Measurements from ENCODE around the gene HDAC4. TPM values are rescaled to one million over a fixed set of nuclear protein-coding genes. Genes with fewer than 3 reads are reported as not detected.

Gene HDAC4
- total and polyA plus RNA-seq, 2 donors from 2014 or later = 2.2 to 56.8 TPM

DNA sequence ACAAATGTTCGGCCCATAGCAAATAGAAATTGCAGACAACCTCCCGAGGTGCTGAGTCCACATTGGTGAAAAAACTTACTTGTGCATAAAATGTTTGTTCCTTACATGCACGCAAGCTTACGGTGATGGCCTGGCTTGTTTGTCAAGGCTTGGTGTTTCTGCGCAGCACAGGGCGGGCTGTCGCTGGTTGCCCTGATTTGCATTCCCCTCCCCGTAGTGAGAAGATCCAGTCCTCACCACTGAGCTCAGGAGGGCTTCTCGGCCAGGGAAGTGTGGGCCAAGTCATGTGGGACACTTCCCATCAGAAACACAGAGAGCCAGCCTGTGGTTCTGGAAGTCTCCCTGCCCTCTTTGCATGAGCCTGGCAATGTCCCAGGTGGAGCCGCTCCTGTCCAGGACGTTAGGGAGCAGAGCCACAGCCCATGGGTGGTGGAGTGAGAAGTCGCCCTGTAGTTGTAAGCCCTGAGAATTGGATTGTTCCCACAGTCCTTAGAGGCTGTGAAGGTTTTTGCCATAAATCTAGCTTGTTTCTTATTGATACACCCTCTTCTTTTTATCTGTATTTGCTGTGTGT lies 400.2 kb downstream of the HDAC4 start:
- peaks cover 0 to 4% (median 0%) of the 10 kb centered on the region in 3 donors for H3K4me1 ChIP-seq (ENCODE audit: control insufficient read depth in 2 of 3, insufficient read depth in 2 of 3, low read depth in 1 of 3, low read length in 3 of 3)
- H3K4me3 ChIP-seq (ENCODE audit: low read length in 3 of 3) = no peak overlapping the region
- FAIRE-seq (no peak), DNase-seq (no peak)
- intact Hi-C loops (cut with DNase I) = no loop called here
- TF ChIP-seq, protein P1, sequence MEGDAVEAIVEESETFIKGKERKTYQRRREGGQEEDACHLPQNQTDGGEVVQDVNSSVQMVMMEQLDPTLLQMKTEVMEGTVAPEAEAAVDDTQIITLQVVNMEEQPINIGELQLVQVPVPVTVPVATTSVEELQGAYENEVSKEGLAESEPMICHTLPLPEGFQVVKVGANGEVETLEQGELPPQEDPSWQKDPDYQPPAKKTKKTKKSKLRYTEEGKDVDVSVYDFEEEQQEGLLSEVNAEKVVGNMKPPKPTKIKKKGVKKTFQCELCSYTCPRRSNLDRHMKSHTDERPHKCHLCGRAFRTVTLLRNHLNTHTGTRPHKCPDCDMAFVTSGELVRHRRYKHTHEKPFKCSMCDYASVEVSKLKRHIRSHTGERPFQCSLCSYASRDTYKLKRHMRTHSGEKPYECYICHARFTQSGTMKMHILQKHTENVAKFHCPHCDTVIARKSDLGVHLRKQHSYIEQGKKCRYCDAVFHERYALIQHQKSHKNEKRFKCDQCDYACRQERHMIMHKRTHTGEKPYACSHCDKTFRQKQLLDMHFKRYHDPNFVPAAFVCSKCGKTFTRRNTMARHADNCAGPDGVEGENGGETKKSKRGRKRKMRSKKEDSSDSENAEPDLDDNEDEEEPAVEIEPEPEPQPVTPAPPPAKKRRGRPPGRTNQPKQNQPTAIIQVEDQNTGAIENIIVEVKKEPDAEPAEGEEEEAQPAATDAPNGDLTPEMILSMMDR (IDR thresholded peaks at IDR 0.05; ENCODE audit: borderline replicate concordance, extremely low read depth, insufficient read depth) = no peak
- no peak overlapping the region for H3K9ac ChIP-seq (ENCODE audit: low read length in 3 of 3)
- no peaks in the 10 kb centered on the region for H3K36me3 ChIP-seq (ENCODE audit: control insufficient read depth in 2 of 3, insufficient read depth in 3 of 3, low read length in 3 of 3)
- H3K27me3 ChIP-seq (ENCODE audit: control insufficient read depth, insufficient read depth, low read length) = no peaks in the 10 kb centered on the region
- no peak overlapping the region for H3K27ac ChIP-seq (ENCODE audit: low read depth in 2 of 2, low read length in 2 of 2)
- H3K9me3 ChIP-seq (ENCODE audit: control insufficient read depth in 2 of 3, insufficient read depth in 1 of 3, low read length in 3 of 3) = no peaks in the 10 kb centered on the region

DNA sequence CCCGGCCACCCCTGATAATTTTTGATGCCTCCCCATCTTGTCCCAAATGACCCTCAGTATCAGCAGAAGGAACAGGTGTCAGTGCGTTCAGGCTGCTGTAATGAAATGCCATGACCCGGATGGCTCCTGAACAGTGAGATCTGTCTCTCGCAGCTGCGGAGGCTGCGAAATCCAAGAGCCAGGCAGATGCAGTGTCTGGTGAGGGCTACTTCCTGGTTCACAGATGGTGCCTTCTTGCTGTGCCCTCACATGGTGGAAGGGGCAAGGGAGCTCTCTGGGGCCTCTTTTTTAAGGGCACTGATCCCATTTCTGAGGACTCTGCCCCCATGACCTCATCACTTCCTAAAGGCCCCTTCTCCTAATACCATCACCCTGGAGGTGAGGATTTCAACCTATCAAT lies 400.7 kb downstream of the HDAC4 start:
- H3K4me3 ChIP-seq (ENCODE audit: low read length in 3 of 3) = no peak overlapping the region
- DNase-seq (peak in 1 of 5 donors; percentile 20), FAIRE-seq (no peak)
- intact Hi-C loops (cut with DNase I) = no loop called here
- H3K27ac ChIP-seq (ENCODE audit: low read depth in 2 of 2, low read length in 2 of 2) = no peak overlapping the region
- H3K27me3 ChIP-seq (ENCODE audit: control insufficient read depth, insufficient read depth, low read length) = no peaks in the 10 kb centered on the region
- H3K36me3 ChIP-seq (ENCODE audit: control insufficient read depth in 2 of 3, insufficient read depth in 3 of 3, low read length in 3 of 3) = no peaks in the 10 kb centered on the region
- H3K9me3 ChIP-seq (ENCODE audit: control insufficient read depth in 2 of 3, insufficient read depth in 1 of 3, low read length in 3 of 3) = no peaks in the 10 kb centered on the region
- peaks cover 0 to 4% (median 0%) of the 10 kb centered on the region in 3 donors for H3K4me1 ChIP-seq (ENCODE audit: control insufficient read depth in 2 of 3, insufficient read depth in 2 of 3, low read depth in 1 of 3, low read length in 3 of 3)
- TF ChIP-seq, protein P1 (IDR thresholded peaks at IDR 0.05; ENCODE audit: borderline replicate concordance, extremely low read depth, insufficient read depth) = no peak
- no peak overlapping the region for H3K9ac ChIP-seq (ENCODE audit: low read length in 3 of 3)

DNA sequence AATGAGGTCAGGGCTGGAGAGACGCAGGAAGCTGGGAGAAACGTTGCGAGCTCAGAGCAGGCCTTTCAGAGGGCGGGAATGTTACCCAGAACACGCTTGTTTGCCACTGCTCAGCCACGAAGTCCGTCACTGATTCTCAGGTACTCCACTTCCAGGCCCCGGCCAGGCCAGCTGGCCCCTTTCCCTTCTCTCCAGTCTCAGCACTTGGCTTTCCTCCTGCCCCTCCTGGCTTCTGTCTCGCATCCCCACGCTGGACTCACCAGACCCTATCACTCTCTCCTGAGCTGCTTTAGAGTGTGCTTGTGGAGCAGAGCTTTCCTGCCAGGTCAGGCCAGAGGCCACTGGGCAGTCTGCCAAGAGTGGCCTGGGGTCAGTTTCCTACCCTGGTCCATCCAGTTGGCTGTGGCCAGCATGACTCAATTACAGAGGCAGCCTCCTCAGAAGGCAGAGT lies 401.5 kb downstream of the HDAC4 start:
- H3K9ac ChIP-seq (ENCODE audit: low read length in 3 of 3) = no peak overlapping the region
- H3K4me1 ChIP-seq (ENCODE audit: control insufficient read depth in 2 of 3, insufficient read depth in 2 of 3, low read depth in 1 of 3, low read length in 3 of 3) = peaks cover 0 to 4% (median 0%) of the 10 kb centered on the region in 3 donors
- H3K27ac ChIP-seq (ENCODE audit: low read depth in 2 of 2, low read length in 2 of 2) = no peak overlapping the region
- peak in 2 of 5 donors; percentile 43 to 65 for DNase-seq
- no peak for FAIRE-seq
- no peaks in the 10 kb centered on the region for H3K36me3 ChIP-seq (ENCODE audit: control insufficient read depth in 2 of 3, insufficient read depth in 3 of 3, low read length in 3 of 3)
- intact Hi-C loops (cut with DNase I) = no loop called here
- H3K4me3 ChIP-seq (ENCODE audit: low read length in 3 of 3) = no peak overlapping the region
- TF ChIP-seq, protein P1 (IDR thresholded peaks at IDR 0.05; ENCODE audit: borderline replicate concordance, extremely low read depth, insufficient read depth) = no peak
- no peaks in the 10 kb centered on the region for H3K9me3 ChIP-seq (ENCODE audit: control insufficient read depth in 2 of 3, insufficient read depth in 1 of 3, low read length in 3 of 3)
- H3K27me3 ChIP-seq (ENCODE audit: control insufficient read depth, insufficient read depth, low read length) = no peaks in the 10 kb centered on the region

DNA sequence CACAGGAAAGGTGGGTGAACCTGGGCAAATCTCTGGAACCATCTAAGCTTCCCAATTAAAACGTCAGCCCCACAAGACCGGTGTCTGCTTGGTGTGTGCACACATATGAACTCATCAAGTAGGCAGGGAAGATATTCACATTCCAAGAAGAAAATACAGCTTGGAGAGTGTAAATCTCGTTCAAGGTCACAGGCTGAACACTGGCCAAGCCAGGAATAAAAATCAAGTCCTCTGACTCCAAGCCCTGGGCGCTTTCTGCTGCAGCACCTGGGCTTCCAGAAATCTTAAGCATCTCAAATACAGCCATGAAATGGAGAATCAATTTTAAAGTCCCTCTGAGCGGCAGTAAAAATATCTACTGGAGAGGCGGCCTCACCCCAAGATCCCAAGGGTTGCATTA lies 402.0 kb downstream of the HDAC4 start:
- Histone ChIP-seq H3K9me3 (ENCODE audit: control insufficient read depth in 2 of 3, insufficient read depth in 1 of 3, low read length in 3 of 3) (no peaks in the 10 kb centered on the region), H3K27me3 (ENCODE audit: control insufficient read depth, insufficient read depth, low read length) (no peaks in the 10 kb centered on the region), H3K36me3 (ENCODE audit: control insufficient read depth in 2 of 3, insufficient read depth in 3 of 3, low read length in 3 of 3) (no peaks in the 10 kb centered on the region), H3K4me1 (ENCODE audit: control insufficient read depth in 2 of 3, insufficient read depth in 2 of 3, low read depth in 1 of 3, low read length in 3 of 3) (peaks cover 0 to 4% (median 0%) of the 10 kb centered on the region in 3 donors), H3K27ac (ENCODE audit: low read depth in 2 of 2, low read length in 2 of 2) (no peak overlapping the region), H3K9ac (ENCODE audit: low read length in 3 of 3) (no peak overlapping the region), H3K4me3 (ENCODE audit: low read length in 3 of 3) (no peak overlapping the region)
- TF ChIP-seq, protein P1 (IDR thresholded peaks at IDR 0.05; ENCODE audit: borderline replicate concordance, extremely low read depth, insufficient read depth) = no peak
- FAIRE-seq = no peak
- intact Hi-C loops (cut with DNase I) = no loop called here
- DNase-seq = peak in 1 of 5 donors; percentile 25
